Ishikawa (cell line): ENCODE data around the gene MRPS34.

ENCODE experiments used
- CEBPB ChIP-seq: IDR thresholded peaks from 2 replicates; pipeline ENCODE4 v1.6.1; 2012
- CREB1 ChIP-seq: IDR thresholded peaks from 2 replicates; pipeline ENCODE4 v1.6.1; 2012; ENCODE audit warnings: low read depth
- EGR1 ChIP-seq: IDR thresholded peaks from 2 replicates; pipeline ENCODE4 v1.6.1; 2012
- EP300 ChIP-seq: IDR thresholded peaks from 2 replicates; pipeline ENCODE4 v1.6.1; 2012; ENCODE audit warnings: borderline replicate concordance
- FOXM1 ChIP-seq: IDR thresholded peaks from 2 replicates; pipeline ENCODE4 v1.6.1; 2012; ENCODE audit warnings: low read depth, borderline replicate concordance
- NFIC ChIP-seq: IDR thresholded peaks from 2 replicates; pipeline ENCODE4 v1.6.1; 2012
- RAD21 ChIP-seq: IDR thresholded peaks from 2 replicates; pipeline ENCODE4 v1.6.1; 2012; ENCODE audit warnings: low read depth
- TAF1 ChIP-seq: IDR thresholded peaks from 2 replicates; pipeline ENCODE4 v1.6.1; 2012; ENCODE audit warnings: low read depth, mild to moderate bottlenecking
- TCF12 ChIP-seq: IDR thresholded peaks from 2 replicates; pipeline ENCODE4 v1.6.1; 2012; ENCODE audit warnings: low read depth
- TEAD4 ChIP-seq: IDR thresholded peaks from 2 replicates; pipeline ENCODE4 v1.6.1; 2012
- YY1 ChIP-seq: IDR thresholded peaks from 2 replicates; pipeline ENCODE4 v1.6.1; 2012; ENCODE audit warnings: low read depth
- ZBTB7A ChIP-seq: IDR thresholded peaks from 2 replicates; pipeline ENCODE4 v1.6.1; 2012; ENCODE audit warnings: low read depth
- TF ChIP-seq, protein P1 (sequence below): IDR thresholded peaks from 2 replicates; pipeline ENCODE4 v1.6.1; 2012
- TF ChIP-seq, protein P2 (sequence below): IDR thresholded peaks from 2 replicates; pipeline ENCODE4 v1.6.1; 2012; ENCODE audit warnings: low read depth, mild to moderate bottlenecking
- TF ChIP-seq, protein P3 (sequence below): IDR thresholded peaks from 2 replicates; pipeline ENCODE4 v1.6.1; 2012

MRPS34 gene

DNA sequence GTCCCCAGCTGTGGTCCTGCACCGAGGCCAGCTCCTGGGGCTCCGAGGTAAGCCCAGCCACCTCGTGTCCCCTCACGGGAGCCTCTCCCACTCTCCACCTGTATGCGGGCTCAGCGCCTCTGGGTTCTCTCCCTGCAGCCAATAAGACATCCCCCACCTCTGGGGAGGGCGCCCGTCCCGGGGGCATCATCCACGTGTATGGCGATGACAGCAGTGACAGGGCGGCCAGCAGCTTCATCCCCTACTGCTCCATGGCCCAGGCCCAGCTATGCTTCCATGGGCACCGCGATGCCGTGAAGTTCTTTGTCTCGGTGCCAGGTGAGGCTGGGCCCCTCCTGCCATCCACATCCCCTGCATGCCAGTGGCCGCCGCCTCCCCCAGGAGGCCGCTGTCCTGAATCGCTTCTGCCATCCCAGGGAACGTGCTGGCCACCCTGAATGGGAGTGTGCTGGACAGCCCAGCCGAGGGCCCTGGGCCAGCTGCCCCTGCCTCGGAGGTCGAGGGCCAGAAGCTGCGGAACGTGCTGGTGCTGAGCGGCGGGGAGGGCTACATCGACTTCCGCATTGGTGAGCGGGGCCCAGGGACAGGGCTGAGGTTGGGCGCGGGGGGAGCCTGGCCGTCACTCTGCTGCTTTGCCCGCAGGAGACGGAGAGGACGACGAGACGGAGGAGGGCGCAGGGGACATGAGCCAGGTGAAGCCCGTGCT, 4.7 kb downstream of the MRPS34 start:
- no peak for TF ChIP-seq YY1
- TF ChIP-seq EP300 = no peak
- TF ChIP-seq, protein P1, sequence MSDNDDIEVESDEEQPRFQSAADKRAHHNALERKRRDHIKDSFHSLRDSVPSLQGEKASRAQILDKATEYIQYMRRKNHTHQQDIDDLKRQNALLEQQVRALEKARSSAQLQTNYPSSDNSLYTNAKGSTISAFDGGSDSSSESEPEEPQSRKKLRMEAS = no peak
- TF ChIP-seq CREB1 = no peak
- no peak for TF ChIP-seq TAF1
- no peak for TF ChIP-seq TEAD4
- TF ChIP-seq, protein P2, sequence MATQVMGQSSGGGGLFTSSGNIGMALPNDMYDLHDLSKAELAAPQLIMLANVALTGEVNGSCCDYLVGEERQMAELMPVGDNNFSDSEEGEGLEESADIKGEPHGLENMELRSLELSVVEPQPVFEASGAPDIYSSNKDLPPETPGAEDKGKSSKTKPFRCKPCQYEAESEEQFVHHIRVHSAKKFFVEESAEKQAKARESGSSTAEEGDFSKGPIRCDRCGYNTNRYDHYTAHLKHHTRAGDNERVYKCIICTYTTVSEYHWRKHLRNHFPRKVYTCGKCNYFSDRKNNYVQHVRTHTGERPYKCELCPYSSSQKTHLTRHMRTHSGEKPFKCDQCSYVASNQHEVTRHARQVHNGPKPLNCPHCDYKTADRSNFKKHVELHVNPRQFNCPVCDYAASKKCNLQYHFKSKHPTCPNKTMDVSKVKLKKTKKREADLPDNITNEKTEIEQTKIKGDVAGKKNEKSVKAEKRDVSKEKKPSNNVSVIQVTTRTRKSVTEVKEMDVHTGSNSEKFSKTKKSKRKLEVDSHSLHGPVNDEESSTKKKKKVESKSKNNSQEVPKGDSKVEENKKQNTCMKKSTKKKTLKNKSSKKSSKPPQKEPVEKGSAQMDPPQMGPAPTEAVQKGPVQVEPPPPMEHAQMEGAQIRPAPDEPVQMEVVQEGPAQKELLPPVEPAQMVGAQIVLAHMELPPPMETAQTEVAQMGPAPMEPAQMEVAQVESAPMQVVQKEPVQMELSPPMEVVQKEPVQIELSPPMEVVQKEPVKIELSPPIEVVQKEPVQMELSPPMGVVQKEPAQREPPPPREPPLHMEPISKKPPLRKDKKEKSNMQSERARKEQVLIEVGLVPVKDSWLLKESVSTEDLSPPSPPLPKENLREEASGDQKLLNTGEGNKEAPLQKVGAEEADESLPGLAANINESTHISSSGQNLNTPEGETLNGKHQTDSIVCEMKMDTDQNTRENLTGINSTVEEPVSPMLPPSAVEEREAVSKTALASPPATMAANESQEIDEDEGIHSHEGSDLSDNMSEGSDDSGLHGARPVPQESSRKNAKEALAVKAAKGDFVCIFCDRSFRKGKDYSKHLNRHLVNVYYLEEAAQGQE = no peak
- no peak for TF ChIP-seq NFIC
- TF ChIP-seq, protein P3, sequence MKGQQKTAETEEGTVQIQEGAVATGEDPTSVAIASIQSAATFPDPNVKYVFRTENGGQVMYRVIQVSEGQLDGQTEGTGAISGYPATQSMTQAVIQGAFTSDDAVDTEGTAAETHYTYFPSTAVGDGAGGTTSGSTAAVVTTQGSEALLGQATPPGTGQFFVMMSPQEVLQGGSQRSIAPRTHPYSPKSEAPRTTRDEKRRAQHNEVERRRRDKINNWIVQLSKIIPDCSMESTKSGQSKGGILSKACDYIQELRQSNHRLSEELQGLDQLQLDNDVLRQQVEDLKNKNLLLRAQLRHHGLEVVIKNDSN = no peak
- TF ChIP-seq ZBTB7A = no peak
- no peak for TF ChIP-seq RAD21
- TF ChIP-seq FOXM1 = no peak
- TF ChIP-seq TCF12 = no peak
- TF ChIP-seq CEBPB = no peak

DNA sequence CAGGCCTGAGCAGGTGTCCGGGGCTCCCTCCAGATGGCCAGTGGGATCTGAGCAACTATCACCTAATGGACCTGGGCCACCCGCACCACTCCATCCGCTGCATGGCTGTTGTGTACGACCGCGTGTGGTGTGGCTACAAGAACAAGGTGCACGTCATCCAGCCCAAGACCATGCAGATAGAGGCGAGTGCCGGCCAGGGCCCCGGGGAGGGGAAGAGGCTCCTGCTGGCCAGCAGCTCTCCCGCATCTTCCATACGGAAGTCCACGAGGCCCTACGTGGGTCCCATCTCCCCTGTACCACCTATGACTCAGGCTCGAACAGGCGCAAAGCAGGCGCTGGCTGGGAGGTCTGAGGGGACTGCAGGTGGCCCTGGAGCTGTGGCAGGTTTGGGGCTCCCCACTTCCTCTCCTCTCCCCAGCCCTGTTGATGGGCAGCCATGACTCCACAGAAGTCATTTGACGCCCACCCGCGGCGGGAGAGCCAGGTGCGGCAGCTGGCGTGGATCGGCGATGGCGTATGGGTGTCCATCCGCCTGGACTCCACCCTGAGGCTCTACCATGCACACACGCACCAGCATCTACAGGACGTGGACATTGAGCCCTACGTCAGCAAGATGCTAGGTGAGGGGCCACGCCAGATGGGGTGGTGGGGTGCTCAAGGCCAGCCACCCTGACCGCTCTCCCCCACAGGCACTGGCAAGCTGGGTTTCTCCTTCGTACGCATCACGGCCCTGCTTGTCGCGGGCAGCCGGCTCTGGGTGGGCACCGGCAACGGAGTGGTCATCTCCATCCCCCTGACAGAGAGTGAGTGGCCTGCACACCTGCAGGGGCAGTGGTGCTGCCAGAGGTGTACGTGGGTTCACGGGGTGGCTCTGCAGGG, 5.6 kb downstream of the MRPS34 start:
- TF ChIP-seq, protein P2 = no peak
- TF ChIP-seq EP300 (no peak), TEAD4 (no peak), ZBTB7A (no peak), NFIC (no peak), RAD21 (no peak), CEBPB (no peak), YY1 (no peak), CREB1 (no peak), TAF1 (no peak), TCF12 (no peak), EGR1 (no peak), FOXM1 (no peak)
- TF ChIP-seq, protein P1 = no peak
- TF ChIP-seq, protein P3 = no peak

DNA sequence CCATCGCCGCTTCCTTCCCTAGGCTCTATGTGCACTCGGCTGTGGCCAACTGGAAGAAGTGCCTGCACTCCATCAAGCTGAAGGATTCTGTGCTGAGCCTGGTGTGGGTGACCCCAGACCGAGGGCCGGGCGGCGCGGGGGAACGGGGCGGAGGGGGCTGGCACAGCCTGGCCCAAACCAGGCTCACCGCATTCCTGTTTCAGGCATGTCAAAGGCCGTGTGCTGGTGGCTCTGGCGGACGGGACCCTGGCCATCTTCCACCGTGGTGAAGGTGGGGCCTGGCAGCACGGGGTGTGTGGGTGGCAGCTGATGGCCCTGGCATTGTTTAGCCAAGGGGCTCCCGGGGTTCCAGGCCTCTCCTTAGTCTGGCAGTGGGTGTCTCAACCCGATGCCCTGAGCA, 6.2 kb downstream of the MRPS34 start:
- TF ChIP-seq CREB1 (no peak), EGR1 (no peak), EP300 (no peak), TCF12 (no peak), NFIC (no peak), RAD21 (no peak), FOXM1 (no peak), TAF1 (no peak), YY1 (no peak), CEBPB (no peak), TEAD4 (no peak), ZBTB7A (no peak)
- TF ChIP-seq, protein P2 = no peak
- TF ChIP-seq, protein P1 = no peak
- TF ChIP-seq, protein P3 = no peak
